Left renal pelvis (tissue), 4 donors: ENCODE results near the gene FCGBP. TPM values are rescaled to one million over a fixed set of nuclear protein-coding genes. Genes with fewer than 3 reads are reported as not detected.
"Not testable (repeated sequence)": the region's sequence is repeated elsewhere in the genome, so short reads cannot be mapped to it uniquely, and the experiment has no call there.

Experiments
- DNase-seq, 4 donors: peaks; one replicate each; pipeline ENCODE4 v3.0.0-alpha.2; 2013; ENCODE audit warnings: low read depth in 4 of 4, low spot score in 3 of 4
- polyA plus RNA-seq, 4 donors: library from polyadenylated mRNA; unstranded; fragments of 120-200 nt; gene quantifications; one replicate each; pipeline ENCODE4 v1.2.1, GENCODE V29; 2013; ENCODE audit not compliant: insufficient read length in 4 of 4

The FCGBP gene
- polyA plus RNA-seq, 4 donors = 1.7 to 9.5 (median 6.1) TPM

GRCh38 chr19:39893366-39894235, 40.8 kb downstream of the FCGBP start:
- not testable (repeated sequence) for DNase-seq

- not testable (repeated sequence) for DNase-seq
These were observed 41.9 kb downstream of the FCGBP start for GRCh38 chr19:39892506-39892902.

DNA sequence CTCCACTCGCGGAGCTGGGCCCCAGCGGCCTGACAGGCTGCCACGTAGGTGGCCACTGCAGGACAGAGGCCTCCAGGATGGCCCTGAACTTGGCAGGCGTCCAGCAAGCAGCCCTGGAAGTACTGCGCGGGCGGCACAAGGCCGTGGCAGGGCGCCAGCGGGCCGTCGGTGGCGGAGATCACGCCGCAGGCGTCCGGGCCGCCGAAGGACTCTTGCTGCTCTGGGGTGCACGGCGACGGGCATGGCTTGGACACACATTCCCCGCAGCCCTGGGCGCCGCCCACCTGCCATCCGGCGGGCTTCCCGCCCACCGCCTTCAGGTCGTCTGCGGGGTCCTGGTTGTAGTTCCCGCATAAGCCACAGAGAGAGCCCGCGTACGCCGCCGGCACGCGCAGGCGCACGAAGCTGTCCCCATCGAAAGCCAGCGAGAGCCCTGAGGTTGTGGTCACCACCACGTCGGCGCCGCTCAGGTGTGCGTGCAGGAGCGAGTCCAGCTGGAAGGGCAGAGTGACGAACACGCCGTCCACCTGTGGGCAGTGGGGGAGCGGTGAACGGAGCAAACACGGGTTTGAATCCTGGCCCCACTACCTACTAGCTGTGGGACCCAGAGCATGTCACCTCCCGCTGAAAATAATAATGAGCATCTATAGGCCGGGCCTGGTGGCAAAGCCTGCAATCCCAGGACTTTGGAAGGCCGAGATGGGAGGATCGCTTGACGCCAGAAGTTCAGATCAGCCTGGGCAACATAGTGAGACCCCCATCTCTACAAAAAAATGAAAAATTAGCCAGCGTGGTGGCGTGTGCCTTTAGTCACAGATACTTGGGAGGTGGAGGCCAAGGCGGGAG, 42.6 kb downstream of the FCGBP start:
- not testable (repeated sequence) for DNase-seq

DNA sequence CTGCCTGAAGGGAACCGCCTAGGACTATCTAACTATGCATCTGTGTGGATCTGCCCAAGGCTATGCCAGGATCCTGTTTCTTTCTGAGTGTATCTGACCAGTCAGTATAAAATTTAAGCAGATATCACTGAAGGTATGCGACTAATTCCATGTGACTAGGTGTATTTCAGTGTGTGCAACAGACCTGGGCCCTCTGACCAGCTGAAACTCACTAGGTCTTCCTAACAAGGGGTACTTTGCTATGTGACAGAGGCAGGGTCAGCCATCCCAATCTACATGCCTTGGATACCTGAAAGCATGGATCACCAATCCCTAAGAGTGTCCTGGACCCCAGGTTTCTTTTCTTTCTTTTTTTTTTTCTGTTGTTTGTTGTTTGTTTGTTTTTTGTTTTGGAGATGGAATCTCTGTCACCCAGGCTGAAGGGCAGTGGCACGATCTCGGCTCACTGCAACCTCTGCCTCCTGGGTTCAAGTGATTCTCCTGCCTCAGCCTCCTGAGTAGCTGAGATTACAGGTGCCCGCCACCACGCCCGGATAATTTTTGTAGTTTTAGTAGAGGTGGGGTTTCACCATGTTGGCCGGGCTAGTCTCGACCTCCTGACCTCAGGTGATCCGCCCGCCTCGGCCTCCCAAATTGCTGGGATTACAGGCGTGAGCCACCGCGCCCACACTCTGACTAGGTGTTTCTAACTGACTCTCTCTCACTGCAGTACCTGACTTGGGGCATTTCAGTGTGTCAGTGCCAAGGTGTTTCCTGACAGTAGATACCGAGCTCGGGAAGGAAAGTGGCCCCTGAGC, 43.5 kb downstream of the FCGBP start:
- DNase-seq = no peak

GRCh38 chr19:39889872-39890754, 44.3 kb downstream of the FCGBP start:
- not testable (repeated sequence) for DNase-seq

- DNase-seq = not testable (repeated sequence)
These were observed 46.9 kb downstream of the FCGBP start for GRCh38 chr19:39887456-39887951.

GRCh38 chr19:39885821-39886554, 48.4 kb downstream of the FCGBP start:
- DNase-seq = not testable (repeated sequence)

DNA sequence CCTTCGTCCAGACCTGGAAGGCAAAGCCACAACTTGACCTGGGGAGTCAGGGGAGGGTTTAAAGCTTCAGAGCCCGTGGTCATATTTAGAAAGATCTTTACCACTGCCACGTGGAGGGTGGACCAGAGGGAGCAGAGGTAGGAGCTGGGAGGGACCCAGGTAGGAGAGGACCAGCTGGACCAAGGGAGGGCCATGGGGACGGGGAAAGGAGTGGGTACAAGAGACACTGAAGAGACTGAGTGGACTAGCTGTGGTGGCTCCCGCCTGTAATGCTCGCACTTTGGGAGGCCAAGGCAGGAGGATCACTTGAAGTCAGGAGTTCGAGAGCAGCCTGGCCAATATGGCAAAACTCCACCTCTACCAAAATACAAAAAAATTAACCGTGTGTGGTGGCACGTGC, 49.7 kb downstream of the FCGBP start:
- not testable (repeated sequence) for DNase-seq

Other genes starting within 250 kb of the FCGBP start
- not detected for gene LGALS14, start 230.2 kb downstream of the FCGBP start, polyA plus RNA-seq
- 1 to 10 TPM; 1.1 to 5.5 (median 1.5) TPM for gene CLC, start 196.6 kb downstream of the FCGBP start, polyA plus RNA-seq
- gene LEUTX, start 155.8 kb downstream of the FCGBP start, polyA plus RNA-seq = not detected
- 10 to 100 TPM; 20.5 to 38.7 (median 32.5) TPM for gene DYRK1B, start 100.5 kb downstream of the FCGBP start, polyA plus RNA-seq
- 100 to 1,000 TPM; 285 to 358 (median 326) TPM for gene FBL, start 88.3 kb downstream of the FCGBP start, polyA plus RNA-seq
- 100 to 1,000 TPM in 1 of 4 donors, 10 to 100 TPM in 3; 55.3 to 103 (median 85.8) TPM for gene PSMC4, start 36.5 kb upstream of the FCGBP start, polyA plus RNA-seq
- gene ZNF546, start 62.4 kb upstream of the FCGBP start, polyA plus RNA-seq = 10 to 100 TPM in 1 of 4 donors, 1 to 10 TPM in 3; 5.8 to 10.1 (median 7.1) TPM
- 10 to 100 TPM; 18.8 to 37.4 (median 25.3) TPM for gene ZNF780B, start 121.6 kb upstream of the FCGBP start, polyA plus RNA-seq
- 10 to 100 TPM; 12.5 to 25.7 (median 19.8) TPM for gene ZNF780A, start 156.3 kb upstream of the FCGBP start, polyA plus RNA-seq